Peyer's patch (tissue), 4 donors: ENCODE measurements around the gene CHCHD3.

Experiments
- POLR2A ChIP-seq, 2 donors: fragments of 450-650 bp; IDR thresholded peaks; one replicate each; pipeline ENCODE4 v1.5.1; 2017; ENCODE audit warnings: antibody characterized with exemption in 2 of 2, mild to moderate bottlenecking in 2 of 2, moderate library complexity in 2 of 2
- TF ChIP-seq, protein P1 (sequence below), 6 experiments: fragments of 450-650 bp in 4 of 6; fragments of 200-600 bp in 2 of 6; sonication (generic) in 1 of 6; IDR thresholded peaks; one replicate each; pipeline ENCODE4 v1.5.1; 2017 to 2019; ENCODE audit warnings: antibody characterized with exemption in 6 of 6, mild to moderate bottlenecking in 3 of 6, moderate library complexity in 1 of 6

DNA sequence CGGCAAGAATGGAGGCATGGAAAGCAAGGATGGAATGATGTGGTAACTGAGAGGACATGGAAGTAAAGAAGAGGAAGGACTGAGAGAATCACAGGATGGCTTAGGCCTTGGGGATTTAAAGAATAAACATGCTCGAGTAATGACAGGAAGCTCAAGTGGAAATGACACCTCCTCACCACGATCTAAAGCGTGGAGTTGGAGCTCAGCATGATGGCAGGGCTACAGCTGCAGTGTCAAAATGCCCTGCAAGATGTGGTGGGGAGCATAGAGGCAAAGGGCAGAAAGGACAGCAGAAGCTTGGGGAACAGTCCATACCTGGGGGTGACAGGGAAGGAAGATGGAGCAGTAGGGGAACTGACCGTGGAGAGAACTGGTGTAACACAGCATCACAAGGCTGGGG is 276.1 kb downstream of the CHCHD3 start:
- TF ChIP-seq, protein P1, sequence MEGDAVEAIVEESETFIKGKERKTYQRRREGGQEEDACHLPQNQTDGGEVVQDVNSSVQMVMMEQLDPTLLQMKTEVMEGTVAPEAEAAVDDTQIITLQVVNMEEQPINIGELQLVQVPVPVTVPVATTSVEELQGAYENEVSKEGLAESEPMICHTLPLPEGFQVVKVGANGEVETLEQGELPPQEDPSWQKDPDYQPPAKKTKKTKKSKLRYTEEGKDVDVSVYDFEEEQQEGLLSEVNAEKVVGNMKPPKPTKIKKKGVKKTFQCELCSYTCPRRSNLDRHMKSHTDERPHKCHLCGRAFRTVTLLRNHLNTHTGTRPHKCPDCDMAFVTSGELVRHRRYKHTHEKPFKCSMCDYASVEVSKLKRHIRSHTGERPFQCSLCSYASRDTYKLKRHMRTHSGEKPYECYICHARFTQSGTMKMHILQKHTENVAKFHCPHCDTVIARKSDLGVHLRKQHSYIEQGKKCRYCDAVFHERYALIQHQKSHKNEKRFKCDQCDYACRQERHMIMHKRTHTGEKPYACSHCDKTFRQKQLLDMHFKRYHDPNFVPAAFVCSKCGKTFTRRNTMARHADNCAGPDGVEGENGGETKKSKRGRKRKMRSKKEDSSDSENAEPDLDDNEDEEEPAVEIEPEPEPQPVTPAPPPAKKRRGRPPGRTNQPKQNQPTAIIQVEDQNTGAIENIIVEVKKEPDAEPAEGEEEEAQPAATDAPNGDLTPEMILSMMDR (IDR thresholded peaks at IDR 0.05): no peak
- no peak for TF ChIP-seq POLR2A (IDR thresholded peaks at IDR 0.05)
